ENCODE measurements around the gene GTF2F2. TPM values are rescaled to one million over a fixed set of nuclear protein-coding genes. Genes with fewer than 3 reads are reported as not detected.
"Not testable (repeated sequence)": the region's sequence is repeated elsewhere in the genome, so short reads cannot be mapped to it uniquely, and the experiment has no call there.

GTF2F2 gene
- total RNA-seq, 1 experiment from 2014 or later: 21.7 TPM

DNA sequence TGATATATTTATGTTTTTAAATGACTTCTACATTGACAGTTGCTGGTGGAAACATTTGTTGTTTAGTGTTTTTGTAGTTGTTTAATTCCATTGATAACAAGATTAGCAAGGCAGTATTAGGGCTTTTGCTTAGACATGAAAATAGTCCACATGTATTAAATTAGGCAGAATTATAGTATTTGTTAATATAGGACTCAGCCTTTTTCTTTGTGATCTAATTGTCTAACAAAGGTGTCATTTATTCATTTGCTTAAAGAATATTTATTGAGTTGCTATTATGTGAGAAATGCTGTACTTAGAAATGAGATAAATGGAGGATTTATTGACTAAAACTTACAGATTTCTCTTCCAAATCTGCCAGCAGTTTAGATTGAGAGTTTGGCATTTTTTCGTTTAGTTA lies 122.2 kb downstream of the GTF2F2 start:
- no peak overlapping the region for H3K27ac ChIP-seq (ENCODE audit: low read length)
- ATAC-seq (no peak), DNase-seq (ENCODE audit: low read depth, low spot score) (no peak)
- TF ChIP-seq, protein P1, sequence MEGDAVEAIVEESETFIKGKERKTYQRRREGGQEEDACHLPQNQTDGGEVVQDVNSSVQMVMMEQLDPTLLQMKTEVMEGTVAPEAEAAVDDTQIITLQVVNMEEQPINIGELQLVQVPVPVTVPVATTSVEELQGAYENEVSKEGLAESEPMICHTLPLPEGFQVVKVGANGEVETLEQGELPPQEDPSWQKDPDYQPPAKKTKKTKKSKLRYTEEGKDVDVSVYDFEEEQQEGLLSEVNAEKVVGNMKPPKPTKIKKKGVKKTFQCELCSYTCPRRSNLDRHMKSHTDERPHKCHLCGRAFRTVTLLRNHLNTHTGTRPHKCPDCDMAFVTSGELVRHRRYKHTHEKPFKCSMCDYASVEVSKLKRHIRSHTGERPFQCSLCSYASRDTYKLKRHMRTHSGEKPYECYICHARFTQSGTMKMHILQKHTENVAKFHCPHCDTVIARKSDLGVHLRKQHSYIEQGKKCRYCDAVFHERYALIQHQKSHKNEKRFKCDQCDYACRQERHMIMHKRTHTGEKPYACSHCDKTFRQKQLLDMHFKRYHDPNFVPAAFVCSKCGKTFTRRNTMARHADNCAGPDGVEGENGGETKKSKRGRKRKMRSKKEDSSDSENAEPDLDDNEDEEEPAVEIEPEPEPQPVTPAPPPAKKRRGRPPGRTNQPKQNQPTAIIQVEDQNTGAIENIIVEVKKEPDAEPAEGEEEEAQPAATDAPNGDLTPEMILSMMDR (IDR thresholded peaks at IDR 0.05): no peak
- TF ChIP-seq POLR2AphosphoS5 (IDR thresholded peaks at IDR 0.05; ENCODE audit: low read depth, low read length) (no peak), TCF7L2 (IDR thresholded peaks at IDR 0.05; ENCODE audit: low read depth, low read length) (no peak), SIN3A (IDR thresholded peaks at IDR 0.05; ENCODE audit: borderline replicate concordance, insufficient read depth, low read depth, low read length) (no peak)
- TF ChIP-seq, protein P2, sequence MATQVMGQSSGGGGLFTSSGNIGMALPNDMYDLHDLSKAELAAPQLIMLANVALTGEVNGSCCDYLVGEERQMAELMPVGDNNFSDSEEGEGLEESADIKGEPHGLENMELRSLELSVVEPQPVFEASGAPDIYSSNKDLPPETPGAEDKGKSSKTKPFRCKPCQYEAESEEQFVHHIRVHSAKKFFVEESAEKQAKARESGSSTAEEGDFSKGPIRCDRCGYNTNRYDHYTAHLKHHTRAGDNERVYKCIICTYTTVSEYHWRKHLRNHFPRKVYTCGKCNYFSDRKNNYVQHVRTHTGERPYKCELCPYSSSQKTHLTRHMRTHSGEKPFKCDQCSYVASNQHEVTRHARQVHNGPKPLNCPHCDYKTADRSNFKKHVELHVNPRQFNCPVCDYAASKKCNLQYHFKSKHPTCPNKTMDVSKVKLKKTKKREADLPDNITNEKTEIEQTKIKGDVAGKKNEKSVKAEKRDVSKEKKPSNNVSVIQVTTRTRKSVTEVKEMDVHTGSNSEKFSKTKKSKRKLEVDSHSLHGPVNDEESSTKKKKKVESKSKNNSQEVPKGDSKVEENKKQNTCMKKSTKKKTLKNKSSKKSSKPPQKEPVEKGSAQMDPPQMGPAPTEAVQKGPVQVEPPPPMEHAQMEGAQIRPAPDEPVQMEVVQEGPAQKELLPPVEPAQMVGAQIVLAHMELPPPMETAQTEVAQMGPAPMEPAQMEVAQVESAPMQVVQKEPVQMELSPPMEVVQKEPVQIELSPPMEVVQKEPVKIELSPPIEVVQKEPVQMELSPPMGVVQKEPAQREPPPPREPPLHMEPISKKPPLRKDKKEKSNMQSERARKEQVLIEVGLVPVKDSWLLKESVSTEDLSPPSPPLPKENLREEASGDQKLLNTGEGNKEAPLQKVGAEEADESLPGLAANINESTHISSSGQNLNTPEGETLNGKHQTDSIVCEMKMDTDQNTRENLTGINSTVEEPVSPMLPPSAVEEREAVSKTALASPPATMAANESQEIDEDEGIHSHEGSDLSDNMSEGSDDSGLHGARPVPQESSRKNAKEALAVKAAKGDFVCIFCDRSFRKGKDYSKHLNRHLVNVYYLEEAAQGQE (IDR thresholded peaks at IDR 0.05; ENCODE audit: insufficient read depth in 1 of 2, low read depth in 2 of 2, low read length in 1 of 2): no peak
- intact Hi-C loops (cut with micrococcal nuclease; ENCODE audit: unreplicated experiment) (no loop called here), in situ Hi-C loops (cut with HindIII; ENCODE audit: low pct_unique_long_range_greater_than_20kb, low sequenced_read_pairs) (no loop called here)
- ChIA-PET POLR2A (no interaction called here), CTCF (no interaction called here)
- no TSS peak for BruUV-seq (replicated peaks)
- 0 out of 2 replicates have a peak, but pooled peaks cover 6% of the 10 kb centered on the region for H3K4me1 ChIP-seq (ENCODE audit: control insufficient read depth, insufficient read depth, low read length)
- H3K9me3 ChIP-seq (ENCODE audit: control insufficient read depth, insufficient read depth, low read depth, low read length): no peaks in the 10 kb centered on the region
- no peaks in the 10 kb centered on the region for H3K27me3 ChIP-seq (ENCODE audit: control insufficient read depth, insufficient read depth, low read length)
- H3K36me3 ChIP-seq (ENCODE audit: control insufficient read depth, insufficient read depth, low read length): no peaks in the 10 kb centered on the region
- no peak overlapping the region for H3K4me3 ChIP-seq (ENCODE audit: low read depth in 2 of 2, low read length in 2 of 2)

DNA sequence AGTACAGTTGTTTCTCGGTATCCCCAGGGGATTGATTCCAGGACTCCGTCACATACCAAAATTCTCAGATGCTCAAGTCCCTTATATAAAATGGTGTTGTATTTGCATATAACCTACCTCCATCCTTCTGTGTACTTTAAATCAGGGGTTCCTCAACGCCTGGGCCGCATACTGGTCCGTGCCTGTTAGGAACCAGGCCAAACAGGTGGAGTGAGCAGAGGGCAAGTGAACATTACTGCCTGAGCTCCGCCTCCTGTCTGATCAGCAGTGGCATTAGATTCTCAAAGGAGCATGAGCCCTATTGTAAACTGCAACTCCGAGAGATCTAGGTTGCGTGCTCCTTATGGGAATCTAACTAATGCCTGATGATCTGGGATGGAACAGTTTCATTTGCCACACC lies 122.8 kb downstream of the GTF2F2 start:
- TF ChIP-seq, protein P1 (IDR thresholded peaks at IDR 0.05): no peak
- TF ChIP-seq, protein P2 (IDR thresholded peaks at IDR 0.05; ENCODE audit: insufficient read depth in 1 of 2, low read depth in 2 of 2, low read length in 1 of 2): no peak
- no peak for TF ChIP-seq POLR2AphosphoS5 (IDR thresholded peaks at IDR 0.05; ENCODE audit: low read depth, low read length)
- no peak for TF ChIP-seq SIN3A (IDR thresholded peaks at IDR 0.05; ENCODE audit: borderline replicate concordance, insufficient read depth, low read depth, low read length)
- no peak for TF ChIP-seq TCF7L2 (IDR thresholded peaks at IDR 0.05; ENCODE audit: low read depth, low read length)
- in situ Hi-C loops (cut with HindIII; ENCODE audit: low pct_unique_long_range_greater_than_20kb, low sequenced_read_pairs) (no loop called here), intact Hi-C loops (cut with micrococcal nuclease; ENCODE audit: unreplicated experiment) (no loop called here)
- Histone ChIP-seq H3K27ac (ENCODE audit: low read length) (no peak overlapping the region), H3K9me3 (ENCODE audit: control insufficient read depth, insufficient read depth, low read depth, low read length) (no peaks in the 10 kb centered on the region), H3K36me3 (ENCODE audit: control insufficient read depth, insufficient read depth, low read length) (no peaks in the 10 kb centered on the region), H3K27me3 (ENCODE audit: control insufficient read depth, insufficient read depth, low read length) (no peaks in the 10 kb centered on the region), H3K4me3 (ENCODE audit: low read depth in 2 of 2, low read length in 2 of 2) (no peak overlapping the region), H3K4me1 (ENCODE audit: control insufficient read depth, insufficient read depth, low read length) (0 out of 2 replicates have a peak, but pooled peaks cover 6% of the 10 kb centered on the region)
- POLR2A ChIA-PET: no interaction called here
- CTCF ChIA-PET: no interaction called here
- ATAC-seq: no peak
- BruUV-seq (replicated peaks): no TSS peak
- DNase-seq (ENCODE audit: low read depth, low spot score): no peak

DNA sequence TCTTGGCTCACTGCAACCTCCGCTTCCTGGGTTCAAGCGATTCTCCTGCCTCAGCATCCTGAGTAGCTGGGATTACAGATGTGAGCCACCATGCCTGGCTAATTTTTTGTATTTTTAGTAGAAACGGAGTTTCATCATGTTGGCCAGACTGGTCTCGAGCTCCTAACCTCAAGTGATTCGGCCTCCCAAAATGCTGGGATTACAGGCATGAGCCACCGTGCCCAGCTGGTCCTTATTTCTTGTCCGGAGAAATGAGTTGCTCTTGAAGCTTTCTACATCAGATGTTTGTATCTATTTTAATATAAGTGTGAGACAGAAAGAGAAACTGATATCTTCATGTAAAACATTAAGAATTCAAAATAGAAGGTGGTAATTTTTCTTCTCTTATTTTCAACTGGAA lies 124.4 kb downstream of the GTF2F2 start:
- H3K27me3 ChIP-seq (ENCODE audit: control insufficient read depth, insufficient read depth, low read length); CTCF ChIA-PET; in situ Hi-C loops (cut with HindIII; ENCODE audit: low pct_unique_long_range_greater_than_20kb, low sequenced_read_pairs); H3K9me3 ChIP-seq (ENCODE audit: control insufficient read depth, insufficient read depth, low read depth, low read length); BruUV-seq (replicated peaks); H3K36me3 ChIP-seq (ENCODE audit: control insufficient read depth, insufficient read depth, low read length); POLR2A ChIA-PET; H3K27ac ChIP-seq (ENCODE audit: low read length); H3K4me1 ChIP-seq (ENCODE audit: control insufficient read depth, insufficient read depth, low read length); ATAC-seq; intact Hi-C loops (cut with micrococcal nuclease; ENCODE audit: unreplicated experiment); DNase-seq (ENCODE audit: low read depth, low spot score); H3K4me3 ChIP-seq (ENCODE audit: low read depth in 2 of 2, low read length in 2 of 2): not testable (repeated sequence)

All from Panc1 (cell line).